ENCODE measurements around the gene TENM3. TPM values are rescaled to one million over a fixed set of nuclear protein-coding genes. Genes with fewer than 3 reads are reported as not detected.

Gene TENM3
- total RNA-seq, 1 donor from 2014 or later: 106 TPM

DNA sequence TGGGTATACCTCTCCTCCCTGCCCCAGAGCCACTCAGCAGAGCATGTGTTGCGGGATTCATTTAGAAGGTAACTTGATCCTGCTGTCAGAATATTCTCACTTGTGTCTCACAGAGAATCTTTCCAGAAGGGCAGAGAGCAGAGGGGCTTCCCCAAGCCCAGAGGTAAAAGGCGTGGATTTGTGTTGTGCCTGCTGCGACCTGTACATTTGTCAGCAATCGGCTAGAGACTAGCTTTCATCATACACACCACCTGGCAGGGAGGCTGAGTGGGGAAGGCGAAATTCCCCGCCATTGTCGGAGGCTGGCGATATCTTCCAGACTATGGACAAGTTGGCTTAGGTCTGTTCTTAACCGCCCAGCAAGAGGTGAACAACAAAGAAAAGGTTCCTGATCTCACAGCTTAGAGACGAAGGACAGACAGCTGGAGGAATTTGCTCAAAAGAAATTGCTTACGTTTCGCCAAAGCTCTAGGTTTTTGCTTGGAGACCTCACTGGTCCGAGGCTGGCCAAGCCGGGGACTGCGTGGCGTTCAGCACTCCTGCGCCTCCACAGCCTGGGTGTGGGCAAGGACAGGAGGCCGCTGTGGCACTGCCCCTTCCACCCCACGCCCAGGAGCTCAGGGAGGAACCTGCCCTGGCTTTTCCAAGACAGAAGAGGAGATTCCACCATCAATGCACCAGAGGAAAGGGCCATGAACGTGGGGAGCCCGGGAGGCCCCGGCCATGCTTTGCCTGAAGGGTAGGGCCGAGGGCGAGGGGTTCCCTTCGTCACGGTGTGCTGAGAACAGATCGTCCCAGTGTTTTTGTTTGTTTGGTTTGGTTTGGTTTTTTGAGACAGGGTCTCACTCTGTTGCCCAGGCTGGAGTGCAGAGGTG lies 604.6 kb downstream of the TENM3 start:
- Mint-ChIP-seq H3K4me1 (peaks cover 28% of the 10 kb centered on the region), H3K27me3 (ENCODE audit: low read depth) (no peaks in the 10 kb centered on the region), H3K36me3 (peaks cover 2% of the 10 kb centered on the region), H3K4me3 (no peak overlapping the region), H3K27ac (no peak overlapping the region), H3K9me3 (peaks cover 4% of the 10 kb centered on the region)
- DNase-seq (ENCODE audit: low spot score in 2 of 2, unreplicated experiment in 2 of 2): no peak
- TF ChIP-seq, protein P1, sequence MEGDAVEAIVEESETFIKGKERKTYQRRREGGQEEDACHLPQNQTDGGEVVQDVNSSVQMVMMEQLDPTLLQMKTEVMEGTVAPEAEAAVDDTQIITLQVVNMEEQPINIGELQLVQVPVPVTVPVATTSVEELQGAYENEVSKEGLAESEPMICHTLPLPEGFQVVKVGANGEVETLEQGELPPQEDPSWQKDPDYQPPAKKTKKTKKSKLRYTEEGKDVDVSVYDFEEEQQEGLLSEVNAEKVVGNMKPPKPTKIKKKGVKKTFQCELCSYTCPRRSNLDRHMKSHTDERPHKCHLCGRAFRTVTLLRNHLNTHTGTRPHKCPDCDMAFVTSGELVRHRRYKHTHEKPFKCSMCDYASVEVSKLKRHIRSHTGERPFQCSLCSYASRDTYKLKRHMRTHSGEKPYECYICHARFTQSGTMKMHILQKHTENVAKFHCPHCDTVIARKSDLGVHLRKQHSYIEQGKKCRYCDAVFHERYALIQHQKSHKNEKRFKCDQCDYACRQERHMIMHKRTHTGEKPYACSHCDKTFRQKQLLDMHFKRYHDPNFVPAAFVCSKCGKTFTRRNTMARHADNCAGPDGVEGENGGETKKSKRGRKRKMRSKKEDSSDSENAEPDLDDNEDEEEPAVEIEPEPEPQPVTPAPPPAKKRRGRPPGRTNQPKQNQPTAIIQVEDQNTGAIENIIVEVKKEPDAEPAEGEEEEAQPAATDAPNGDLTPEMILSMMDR (IDR thresholded peaks at IDR 0.05; ENCODE audit: unreplicated experiment): no peak

DNA sequence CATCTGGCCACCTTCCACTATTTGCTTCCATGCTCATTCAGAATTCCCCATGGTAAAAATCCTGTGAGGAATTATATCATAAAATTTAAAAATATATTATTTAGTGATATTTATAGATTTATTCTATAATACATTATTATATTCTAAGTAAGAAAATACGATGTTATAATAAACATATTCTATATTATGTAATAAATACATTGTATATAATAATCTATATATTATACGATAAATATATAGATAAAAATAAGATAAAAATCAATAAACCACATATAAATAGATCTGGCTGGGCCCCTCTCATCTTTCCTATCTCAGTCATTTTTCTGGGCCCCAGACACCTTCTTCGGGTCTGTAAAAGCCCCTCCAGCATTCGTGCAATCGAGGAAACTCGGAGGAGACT lies 605.5 kb downstream of the TENM3 start:
- Mint-ChIP-seq H3K27me3 (ENCODE audit: low read depth) (no peaks in the 10 kb centered on the region), H3K9me3 (peaks cover 10% of the 10 kb centered on the region), H3K27ac (no peak overlapping the region), H3K36me3 (peaks cover 2% of the 10 kb centered on the region), H3K4me1 (peaks cover 19% of the 10 kb centered on the region), H3K4me3 (no peak overlapping the region)
- no peak for DNase-seq (ENCODE audit: low spot score in 2 of 2, unreplicated experiment in 2 of 2)
- TF ChIP-seq, protein P1 (IDR thresholded peaks at IDR 0.05; ENCODE audit: unreplicated experiment): no peak

Data from mesothelial cell of epicardium (in vitro differentiated cells).